ENCODE data around the gene CCDC63.
"Not testable (repeated sequence)": the region's sequence is repeated elsewhere in the genome, so short reads cannot be mapped to it uniquely, and the experiment has no call there.

The CCDC63 gene

DNA sequence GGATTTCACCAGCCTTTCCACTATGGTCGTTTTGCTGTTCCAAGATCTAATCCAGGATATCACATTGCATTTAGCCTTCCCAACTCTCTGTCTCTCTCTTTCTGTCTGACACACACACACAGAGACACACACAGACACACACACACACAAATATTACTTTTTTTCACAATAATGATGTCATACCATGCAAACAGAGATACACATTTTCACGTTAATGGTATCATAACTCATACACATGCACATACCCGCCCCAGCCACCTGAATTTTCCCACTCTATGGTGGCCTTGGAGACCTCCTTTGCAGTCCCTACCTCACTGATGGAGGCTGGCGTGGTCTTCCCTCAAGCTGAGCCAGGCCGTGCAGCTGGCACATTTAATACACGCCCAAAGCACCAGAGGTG, 80.8 kb downstream of the CCDC63 start:
- DNase-seq: no peak

DNA sequence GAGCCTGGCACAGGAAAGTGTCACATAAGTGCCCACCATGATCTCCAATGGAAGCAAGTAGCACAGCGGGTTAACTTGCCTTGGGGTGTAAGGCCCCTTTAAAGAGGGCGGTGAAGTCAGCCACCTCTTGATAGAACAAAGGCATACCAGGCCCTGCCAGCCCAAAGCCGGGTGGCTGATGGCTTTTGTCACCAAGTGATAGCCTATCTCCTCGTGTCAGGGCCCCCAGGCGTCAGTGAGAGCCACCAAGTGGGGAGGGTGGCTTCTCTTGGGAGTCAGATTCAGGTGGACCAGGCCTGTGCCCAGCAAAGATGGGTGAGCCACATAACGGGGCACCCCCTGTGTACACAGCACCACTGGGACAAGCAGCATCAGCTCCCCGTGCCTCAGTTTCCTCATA, 81.9 kb downstream of the CCDC63 start:
- no peak for DNase-seq

DNA sequence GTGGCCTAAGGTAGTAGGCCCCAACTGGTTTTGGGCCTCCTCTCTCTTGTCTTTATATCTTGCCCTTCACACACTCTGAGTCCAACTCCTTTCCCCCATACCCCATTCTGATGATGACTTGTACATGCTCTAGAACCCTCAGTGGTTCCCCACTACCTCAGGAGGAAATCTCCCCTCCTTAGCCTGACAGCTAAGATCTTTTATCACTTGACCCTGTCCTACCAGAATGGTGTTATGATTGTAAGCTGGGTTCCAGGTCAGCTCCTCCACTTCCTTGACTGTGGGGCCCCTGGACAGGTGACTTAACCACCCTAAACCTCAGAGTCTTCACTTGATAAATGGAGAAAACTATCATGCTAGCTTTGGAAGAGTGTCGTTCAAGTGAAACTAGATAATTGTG, 83.0 kb downstream of the CCDC63 start:
- no peak for DNase-seq

DNA sequence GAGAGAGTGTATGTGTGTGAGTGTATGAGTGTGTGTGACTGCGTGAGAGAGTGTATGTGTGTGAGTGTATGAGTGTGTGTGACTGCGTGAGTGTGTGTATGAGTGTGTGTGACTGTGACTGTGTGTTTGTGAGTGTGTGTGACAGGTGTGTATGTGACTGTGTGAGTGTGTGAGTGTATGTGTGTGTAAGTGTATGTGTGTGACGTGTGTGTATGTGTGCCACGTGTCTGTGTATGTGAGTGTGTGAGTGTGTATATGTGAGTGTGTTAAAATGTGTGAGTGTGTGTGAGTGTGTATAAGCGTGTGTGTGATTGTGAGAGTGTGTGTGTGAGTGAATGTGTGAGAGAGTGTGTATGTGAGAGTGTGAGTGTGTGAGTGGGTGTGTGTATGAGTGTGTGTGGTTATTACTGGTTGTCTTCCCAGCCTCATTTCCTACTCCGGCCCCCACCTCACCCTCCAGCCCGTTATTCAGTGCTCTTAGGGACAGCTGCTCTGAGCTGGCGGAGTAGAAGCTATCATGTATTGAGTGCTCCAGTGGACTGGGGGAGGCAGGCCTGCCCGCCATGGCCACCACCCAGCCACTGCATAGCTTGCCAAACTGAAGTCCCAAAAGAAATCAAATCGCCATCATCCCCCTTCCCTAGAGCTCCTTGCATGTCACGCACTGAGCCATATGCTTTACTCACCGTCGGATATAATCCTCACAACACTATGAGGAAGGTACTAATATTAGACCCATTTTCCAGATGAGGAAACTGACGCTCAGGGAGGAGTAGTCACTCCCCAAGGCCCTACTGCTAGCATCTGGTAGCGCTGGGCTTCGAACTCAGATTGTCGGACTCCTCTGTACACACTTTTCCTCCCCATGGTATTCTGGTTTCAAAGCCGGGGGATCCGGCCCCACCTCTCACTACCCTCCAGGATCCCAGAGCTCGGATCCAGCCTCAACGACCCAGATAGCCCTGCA, 83.8 kb downstream of the CCDC63 start:
- no peak for DNase-seq

DNA sequence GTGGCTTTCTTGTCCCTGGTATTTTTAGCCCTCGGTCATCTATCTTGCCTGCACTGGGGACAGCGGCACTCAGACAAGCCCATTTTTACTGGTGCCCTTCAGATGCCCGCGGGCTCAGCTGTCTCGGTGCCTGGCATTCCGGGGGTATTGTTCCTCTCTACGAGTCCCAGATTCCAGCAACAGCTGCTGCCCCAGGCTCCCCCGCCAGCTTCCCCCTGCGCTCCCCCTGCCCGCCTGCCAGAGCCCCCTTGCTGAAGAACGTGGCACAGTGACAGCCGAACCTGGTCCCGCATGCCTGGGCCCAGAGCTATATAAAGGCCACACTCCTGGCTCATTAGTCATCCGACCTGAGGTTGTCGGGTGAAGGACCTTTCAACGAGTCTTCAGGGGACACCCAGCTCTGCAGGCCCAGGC, 84.5 kb downstream of the CCDC63 start:
- no peak for DNase-seq

DNA sequence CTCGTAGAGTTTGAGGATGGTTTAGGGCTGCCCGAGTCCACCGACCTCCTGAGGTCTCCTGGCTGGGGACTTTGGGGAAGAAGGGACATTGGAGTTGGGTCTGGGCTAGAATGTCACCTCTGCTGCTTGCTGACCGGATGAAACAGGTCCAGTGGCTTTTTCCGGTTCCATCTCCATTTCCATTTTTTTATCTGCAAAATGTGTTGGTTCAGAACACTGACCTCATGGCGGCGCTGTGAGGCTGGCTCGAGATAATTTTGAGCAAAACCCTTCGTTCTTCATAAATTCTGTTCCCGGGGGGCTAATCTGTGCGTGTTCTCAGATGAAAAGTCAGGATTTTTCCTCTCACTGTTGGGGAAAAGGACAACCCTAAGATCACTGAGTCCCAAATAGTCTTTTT, 85.3 kb downstream of the CCDC63 start:
- DNase-seq: no peak

DNA sequence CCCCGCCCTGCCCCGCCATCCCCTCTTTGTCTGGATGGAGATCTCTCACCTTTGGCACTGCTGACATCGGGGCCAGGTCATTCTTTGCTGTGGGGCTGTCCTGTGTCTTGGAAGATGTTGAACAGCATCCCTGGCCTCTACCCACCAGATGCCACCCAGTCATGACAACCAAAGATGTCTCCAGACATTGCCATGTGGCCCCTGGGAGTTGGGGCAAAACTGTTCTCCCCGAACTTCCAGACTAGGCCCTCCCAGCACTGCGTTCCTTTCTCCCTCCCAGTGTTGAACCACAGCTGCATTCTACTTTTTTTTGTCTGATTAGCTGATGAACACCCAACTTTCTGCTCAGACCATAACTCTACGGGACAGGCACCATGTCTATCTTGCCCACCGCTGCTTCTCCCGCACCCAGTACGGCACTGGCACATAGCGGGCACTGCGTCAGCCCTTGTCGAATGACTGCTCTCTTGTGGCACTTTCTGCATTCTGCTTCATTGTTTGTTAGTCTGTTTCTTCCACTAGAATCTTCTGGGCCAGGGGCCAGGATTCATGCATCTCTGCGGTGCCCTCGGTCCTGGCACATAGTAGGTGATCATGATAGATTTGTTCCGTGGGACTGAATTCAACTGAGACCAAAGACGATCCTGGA, 86.7 kb downstream of the CCDC63 start:
- DNase-seq: no peak

DNA sequence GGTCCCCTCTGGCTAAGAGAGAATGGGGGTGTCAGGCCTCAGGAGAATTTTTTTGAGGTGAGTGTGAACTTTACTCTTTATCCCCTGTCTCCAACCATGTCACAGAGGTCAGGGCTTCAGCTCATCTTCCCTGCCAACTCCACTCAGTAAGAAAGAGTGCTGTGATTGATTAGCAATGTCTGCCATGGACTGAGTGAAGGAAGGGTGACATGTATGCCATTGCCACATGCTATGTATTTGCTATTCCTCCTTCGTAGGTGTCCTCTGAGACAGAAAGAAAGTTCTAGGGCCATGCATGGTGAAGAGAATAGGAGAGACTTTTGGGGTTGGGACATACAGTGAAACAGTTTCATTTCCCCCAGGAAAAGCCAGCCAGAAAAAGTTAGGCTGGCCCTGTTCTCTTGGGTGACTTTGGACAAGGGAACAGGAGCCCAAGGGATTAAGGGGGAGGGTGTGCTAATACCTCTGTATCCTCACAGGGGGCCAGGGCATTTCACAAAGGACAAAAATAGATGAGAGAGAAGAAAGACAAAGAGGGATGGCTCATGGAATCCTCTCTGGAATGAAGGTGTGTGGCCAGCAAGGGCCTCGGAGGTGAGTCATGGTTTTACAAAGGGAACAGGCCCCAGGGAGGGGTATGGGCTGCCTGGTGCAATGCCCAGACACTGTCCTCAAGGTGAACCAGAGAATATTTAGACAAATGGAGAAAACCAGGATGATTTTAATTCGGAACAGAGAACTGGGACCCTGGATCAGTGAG, 87.5 kb downstream of the CCDC63 start:
- DNase-seq: no peak

DNA sequence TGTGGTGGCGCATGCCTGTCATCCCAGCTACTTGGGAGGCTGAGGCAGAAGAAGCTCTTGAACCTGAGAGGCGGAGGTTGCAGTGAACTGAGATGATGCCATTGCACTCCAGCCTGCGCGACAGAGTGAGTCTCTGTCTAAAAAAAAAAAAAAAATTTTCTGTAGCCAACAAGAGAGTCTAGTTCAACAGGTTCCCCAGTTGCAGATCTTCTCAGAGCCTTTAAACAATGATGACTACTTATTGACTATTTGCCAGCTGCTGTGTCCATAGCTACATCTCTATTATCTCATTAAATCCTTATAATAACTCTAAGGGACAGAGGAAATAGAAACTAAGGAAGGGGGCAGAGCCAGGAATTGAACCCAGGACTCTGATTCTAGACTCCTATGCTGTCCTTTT, 88.8 kb downstream of the CCDC63 start:
- DNase-seq: no peak

DNA sequence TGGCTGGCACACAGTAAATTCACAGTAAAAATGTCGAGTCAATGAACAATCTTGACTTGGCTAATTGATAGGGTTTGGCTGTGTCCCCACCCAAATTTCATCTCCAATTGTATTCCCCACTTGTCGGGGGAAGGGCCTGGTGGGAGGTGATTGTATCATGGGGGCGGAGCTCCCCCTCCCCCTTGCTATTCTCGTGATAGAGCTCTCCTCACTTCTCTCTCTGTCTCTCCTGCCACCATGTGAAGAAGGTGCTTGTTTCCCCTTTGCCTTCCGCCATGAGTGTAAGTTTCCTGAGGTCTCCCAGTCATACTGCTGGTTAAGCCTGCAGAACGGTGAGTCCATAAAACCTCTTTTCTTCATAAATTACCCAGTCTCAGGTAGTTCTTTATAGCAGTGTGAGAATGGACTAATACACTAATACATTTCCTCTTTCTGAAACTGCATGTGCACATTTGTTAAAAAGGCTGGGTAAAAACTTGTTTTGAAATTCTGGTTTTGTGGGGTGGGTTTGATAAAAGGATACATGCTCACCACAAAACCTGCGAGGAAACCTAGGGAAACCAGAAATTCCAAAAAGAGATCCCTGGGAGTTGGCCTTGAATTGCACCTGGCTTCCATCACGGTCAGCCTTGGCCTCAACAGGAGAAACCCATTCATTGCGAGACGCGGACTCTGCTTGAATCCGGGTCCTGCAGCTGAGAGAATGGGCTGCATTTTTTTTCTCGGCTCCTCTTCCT, 89.7 kb downstream of the CCDC63 start:
- no peak for DNase-seq

DNA sequence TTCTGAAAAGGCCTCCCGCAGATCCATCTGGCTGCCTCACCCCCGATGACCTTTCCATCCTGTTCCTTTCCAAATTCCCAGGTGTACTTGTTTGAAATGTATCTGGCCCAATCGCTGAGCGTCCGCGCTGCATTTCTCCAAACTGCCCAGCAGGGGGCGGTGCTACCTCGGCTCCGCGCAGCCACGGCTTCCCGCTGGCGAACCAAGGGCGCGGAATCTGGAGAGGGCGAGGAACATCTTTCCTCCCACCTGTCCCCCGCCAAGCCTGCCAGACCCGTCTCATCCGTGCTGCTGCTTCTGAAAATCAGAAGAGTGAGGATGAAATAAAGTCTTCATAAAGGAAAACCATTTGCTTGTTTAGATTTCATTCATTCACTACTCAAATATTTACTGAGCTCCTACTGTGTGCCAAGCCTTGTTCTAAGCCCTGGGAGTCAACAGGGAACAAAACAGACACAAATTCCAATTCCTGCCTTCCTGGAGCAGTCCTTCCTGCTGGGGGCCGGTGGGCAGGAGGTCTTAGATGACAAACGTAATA, 90.4 kb downstream of the CCDC63 start:
- DNase-seq: no peak

DNA sequence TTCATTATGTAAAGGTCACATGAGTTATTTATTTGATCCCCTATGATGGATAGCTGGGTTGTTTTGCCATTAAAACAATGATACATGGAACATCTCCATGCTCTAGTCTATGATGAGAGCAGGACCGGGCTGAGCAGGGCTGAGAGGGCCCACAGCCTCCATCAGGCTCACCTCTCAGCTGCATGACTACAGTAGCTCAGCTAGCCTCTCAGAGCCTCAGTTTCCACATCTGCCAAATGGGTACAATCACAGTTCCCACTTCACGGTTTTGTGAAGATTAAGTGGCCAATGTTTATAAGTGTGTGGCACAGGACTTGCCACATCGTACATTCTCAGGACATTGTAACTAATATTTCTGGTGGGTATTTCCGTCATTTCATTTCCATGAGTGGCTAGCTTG, 93.5 kb downstream of the CCDC63 start:
- DNase-seq: no peak

DNA sequence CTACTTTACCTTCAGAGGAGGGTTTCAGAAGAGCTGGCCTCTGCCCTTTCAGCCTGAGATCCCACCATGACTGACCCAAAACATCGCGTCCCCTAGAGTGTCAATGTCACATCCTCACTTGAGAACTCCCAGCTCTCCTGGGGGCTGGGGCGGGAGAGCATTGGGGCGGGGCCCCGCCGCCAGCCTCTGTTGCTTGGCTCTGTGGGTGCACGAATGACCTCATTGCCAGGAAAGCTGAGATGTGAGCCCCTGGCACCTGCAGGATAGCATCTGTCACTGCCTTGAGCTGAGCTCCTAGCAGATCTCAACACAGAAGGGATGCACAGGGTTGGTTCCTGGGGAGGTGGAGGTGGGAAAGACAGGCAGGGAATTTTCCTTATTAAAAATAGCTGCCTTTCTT, 94.1 kb downstream of the CCDC63 start:
- no peak for DNase-seq

DNA sequence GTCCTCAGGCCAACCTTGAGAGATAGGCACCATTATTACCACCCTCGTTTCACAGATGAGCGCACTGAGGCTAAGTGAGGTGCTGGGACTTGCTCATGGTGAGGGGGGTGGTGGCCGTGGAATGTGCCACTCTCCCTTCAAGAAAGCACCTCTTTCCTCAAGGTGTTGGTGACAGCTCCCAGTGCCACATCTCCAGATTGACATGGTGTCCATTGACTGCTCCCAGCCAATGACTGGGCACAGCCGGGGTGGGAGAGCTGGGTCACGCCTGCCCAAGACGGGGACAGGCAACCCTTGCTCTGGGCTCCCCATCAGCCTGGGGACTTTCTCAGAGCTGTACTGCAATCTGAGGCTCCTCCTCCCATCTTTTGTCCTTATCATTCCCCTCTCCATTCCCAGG, 94.6 kb downstream of the CCDC63 start:
- DNase-seq: no peak

DNA sequence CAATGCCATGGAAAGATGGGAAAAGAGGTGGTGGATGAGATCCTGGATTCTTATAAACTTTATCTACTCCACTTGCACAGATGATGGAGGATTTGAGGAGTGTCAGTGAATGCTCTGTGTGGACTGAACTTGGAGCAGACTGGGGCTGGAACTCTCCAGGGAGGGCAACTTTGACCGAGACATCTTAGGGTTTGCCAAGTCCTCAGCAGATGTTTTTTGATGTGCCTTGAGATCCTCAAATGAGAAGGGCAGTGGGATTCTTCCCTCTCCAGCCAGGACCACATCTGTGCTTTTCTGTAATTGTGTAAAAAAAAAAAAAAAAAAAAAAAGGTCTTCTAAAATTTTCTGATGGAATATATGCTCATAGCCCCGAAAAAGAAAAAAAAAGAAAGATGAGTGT, 96.6 kb downstream of the CCDC63 start:
- no peak for DNase-seq

DNA sequence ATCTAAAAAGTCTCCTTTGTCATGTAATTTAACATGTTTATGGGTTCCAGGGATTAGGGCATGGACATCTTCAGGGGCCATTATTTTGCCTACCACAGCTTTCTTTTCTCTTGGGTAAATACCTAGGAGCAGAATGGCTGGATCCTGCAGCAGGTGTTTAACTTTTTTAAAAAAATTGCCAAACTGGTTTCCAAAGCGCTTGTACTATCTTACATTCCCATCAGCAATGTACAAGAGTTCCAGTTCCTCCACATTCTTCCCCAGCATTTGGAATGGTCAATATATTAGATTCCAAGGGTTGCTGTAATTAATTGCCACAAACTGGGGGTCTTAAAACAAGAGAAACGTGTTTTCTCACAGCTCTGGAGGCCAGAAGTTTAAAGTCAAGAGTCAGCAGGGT, 101.3 kb downstream of the CCDC63 start:
- DNase-seq: no peak

DNA sequence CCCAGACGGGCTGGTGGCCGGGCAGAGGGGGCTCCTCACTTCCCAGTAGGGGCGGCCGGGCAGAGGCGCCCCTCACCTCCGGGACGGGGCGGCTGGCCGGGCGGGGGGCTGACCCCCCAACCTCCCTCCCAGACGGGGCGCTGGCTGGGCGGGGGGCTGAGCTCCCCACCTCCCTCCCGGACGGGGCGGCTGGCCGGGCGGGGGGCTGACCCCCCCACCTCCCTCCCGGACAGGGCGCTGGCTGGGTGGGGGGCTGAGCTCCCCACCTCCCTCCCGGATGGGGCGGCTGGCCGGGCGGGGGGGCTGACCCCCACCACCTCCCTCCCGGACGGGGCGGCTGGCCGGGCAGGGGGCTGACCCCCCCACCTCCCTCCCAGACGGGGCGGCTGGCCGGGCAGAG, 103.7 kb downstream of the CCDC63 start:
- DNase-seq: not testable (repeated sequence)

DNA sequence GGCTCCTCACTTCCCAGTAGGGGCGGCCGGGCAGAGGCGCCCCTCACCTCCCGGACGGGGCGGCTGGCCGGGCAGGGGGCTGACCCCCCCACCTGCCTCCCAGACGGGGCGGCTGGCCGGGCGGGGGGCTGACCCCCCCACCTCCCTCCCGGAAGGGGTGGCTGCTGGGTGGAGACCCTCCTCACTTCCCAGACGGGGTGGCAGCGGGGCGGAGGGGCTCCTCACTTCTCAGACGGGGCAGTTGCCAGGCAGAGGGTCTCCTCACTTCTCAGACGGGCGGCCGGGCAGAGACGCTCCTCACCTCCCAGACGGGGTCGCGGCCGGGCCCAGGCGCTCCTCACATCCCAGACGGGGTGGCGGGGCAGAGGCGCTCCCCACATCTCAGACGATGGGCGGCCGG, 104.1 kb downstream of the CCDC63 start:
- not testable (repeated sequence) for DNase-seq

Measured in NCI-H1436 treated with DMSO at 0.1 percent for 48 hours (cell line).